KOPT-K1 (cell line): ENCODE measurements around the gene OR4S1.
"Not testable (repeated sequence)": the region's sequence is repeated elsewhere in the genome, so short reads cannot be mapped to it uniquely, and the experiment has no call there.

Experiments
- H3K27ac ChIP-seq: fragments of 200-600 bp; sonication (generic); 2 replicates; pipeline ENCODE4 v1.5.1; 2016; ENCODE audit warnings: antibody characterized with exemption, mild to moderate bottlenecking, low read depth, low read length; ENCODE audit not compliant: poor library complexity, severe bottlenecking
- H3K36me3 ChIP-seq: fragments of 200-600 bp; sonication (generic); 2 replicates; pipeline ENCODE4 v1.5.1; 2017; ENCODE audit warnings: antibody characterized with exemption, mild to moderate bottlenecking, low read length, moderate library complexity; ENCODE audit not compliant: insufficient read depth
- H3K9me3 ChIP-seq: fragments of 200-600 bp; sonication (generic); 2 replicates; pipeline ENCODE4 v1.5.1; 2017; ENCODE audit warnings: antibody characterized with exemption, low read length, mild to moderate bottlenecking; ENCODE audit not compliant: insufficient read depth, poor library complexity, severe bottlenecking

OR4S1 gene, protein sequence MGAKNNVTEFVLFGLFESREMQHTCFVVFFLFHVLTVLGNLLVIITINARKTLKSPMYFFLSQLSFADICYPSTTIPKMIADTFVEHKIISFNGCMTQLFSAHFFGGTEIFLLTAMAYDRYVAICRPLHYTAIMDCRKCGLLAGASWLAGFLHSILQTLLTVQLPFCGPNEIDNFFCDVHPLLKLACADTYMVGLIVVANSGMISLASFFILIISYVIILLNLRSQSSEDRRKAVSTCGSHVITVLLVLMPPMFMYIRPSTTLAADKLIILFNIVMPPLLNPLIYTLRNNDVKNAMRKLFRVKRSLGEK

DNA sequence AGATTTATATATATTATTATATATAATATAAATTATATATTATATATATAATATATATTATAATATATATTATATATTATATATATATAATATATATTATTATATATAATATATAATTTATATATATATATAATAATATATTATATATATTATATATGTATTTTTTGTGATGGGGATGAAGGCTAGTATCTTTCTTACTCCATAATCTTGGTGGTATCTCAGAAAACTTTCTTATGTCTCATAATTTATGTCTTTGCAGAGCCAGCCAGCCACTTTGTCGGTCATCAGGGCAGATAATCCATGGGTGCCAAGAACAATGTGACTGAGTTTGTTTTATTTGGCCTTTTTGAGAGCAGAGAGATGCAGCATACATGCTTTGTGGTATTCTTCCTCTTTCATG lies at the start of gene OR4S1:
OR4S1 (plus strand) TSS at position 301 of the 400 bp plus-strand sequence; CDS start at position 301, 0 bp downstream.
- Histone ChIP-seq H3K9me3 (no peaks in the 10 kb centered on the region), H3K27ac (no peak within 1 kb of the TSS), H3K36me3 (no peaks in the 10 kb centered on the region)

DNA sequence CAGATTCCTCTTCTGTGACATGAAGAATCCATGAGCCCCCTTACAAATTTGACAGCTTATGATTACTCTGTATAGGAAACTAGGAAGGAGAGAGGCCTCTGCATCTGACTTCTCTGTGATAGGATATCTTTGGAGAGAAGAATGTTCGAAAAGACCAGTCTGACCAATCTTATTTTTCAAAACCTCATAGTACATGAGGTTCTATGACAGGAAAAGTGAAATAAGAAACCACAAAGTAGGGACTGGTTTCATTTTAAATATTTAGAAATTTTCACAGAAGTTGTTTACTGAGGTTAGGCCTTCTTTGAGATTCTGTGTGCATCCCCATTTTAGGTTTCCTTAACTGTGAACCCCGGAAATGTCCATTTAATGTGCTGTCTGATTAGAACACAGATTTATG lies 44.4 kb upstream of the OR4S1 start:
- no peaks in the 10 kb centered on the region for H3K36me3 ChIP-seq
- H3K9me3 ChIP-seq, result no peaks in the 10 kb centered on the region
- no peak overlapping the region for H3K27ac ChIP-seq

DNA sequence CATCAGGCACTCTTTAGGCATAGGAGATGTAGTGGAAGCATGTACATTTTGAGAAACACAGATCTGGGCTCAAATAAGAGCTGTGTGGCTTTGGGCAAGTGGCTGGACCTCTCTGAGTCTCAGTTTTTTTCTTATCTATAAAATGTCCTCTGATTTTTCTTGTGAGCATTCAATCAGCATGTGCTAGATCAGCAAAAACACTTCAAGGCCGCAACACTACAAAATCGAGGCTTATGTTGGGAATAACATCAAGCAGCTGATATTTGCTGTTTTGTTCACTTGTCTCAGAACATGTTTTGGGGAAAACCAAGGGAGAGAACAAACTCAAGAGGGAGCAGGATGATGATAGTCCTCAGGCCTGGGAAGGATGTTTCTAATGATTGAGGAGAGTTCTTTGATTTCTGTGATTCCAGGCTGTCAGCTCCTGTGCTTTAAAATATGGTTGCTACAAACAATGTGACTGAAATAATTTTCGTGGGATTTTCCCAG lies 42.6 kb upstream of the OR4S1 start, which contains the start of gene OR4X1:
OR4X1 (plus strand) TSS at position 439 of the 489 bp plus-strand sequence; CDS start at position 439, 0 bp downstream.
- Histone ChIP-seq H3K9me3 (no peaks in the 10 kb centered on the region), H3K27ac (no peak within 1 kb of the TSS), H3K36me3 (no peaks in the 10 kb centered on the region)

DNA sequence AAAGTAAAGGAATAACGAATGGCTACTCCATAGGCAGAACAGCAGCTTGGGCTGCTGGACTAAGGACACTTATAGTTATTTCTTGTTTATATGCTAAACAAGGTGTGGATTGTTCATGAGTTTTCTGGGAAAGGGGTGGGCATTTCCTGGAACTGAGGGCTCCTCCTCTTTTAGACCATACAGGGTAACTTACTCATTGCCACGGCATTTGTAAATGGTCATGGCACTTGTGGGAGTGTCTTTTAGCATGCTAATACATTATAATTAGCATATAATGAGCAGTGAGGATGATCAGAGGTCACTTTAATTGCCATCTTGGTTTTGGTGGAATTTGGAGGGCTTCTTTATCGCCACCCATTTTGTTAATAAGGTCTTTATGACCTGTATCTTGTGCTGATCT lies 35.4 kb upstream of the OR4S1 start:
- Histone ChIP-seq H3K36me3 (no peaks in the 10 kb centered on the region), H3K9me3 (no peaks in the 10 kb centered on the region), H3K27ac (no peak overlapping the region)

DNA sequence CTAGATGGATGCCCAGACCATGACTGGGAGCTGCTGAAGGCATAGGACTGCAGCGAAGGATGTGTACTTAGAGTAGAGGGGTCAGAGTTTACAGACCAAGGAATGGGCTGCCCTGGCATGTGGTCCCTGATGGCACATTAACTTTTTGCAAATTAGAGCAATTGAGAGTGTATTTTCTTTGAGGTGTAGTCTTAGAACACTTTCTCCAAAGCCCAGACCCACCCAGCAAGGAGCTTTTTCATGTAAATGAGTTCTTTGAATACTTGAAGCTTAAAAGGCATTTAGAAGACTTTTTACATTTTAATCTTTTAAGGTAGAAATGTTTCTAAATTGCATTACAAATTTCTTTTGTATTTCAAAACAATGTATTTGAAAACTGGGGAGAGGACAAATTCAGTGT lies 33.4 kb upstream of the OR4S1 start:
- Histone ChIP-seq H3K9me3 (no peaks in the 10 kb centered on the region), H3K36me3 (no peaks in the 10 kb centered on the region), H3K27ac (no peak overlapping the region)

DNA sequence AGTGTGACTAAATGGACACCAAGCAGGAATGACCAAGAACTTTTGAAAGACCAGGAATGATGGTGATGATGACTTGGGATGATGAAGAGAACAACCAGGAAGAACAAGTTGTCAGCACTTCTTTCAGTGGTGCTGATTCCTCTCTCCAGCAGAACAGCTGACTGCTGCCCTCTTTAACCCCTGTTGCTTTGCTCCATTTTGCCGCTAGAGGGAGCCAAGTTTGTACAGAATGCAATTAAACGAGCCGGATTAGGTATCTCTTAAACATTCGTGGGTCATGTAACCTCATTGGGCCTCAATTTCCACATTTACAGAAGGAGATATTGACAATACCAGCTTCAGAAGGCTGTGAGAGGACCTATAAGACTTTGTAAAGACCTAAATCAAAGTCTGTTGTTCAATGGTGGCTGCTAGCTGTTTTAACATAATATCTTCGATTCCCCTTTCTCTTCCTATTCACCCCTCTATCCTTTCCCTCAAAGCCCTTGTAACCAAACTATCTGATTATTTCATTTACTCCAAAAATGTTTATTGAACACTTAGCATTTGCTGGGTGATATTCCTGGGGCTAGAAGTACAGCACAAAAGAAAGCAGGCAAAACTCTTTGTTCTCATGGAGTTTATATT lies 1.9 kb downstream of the OR4S1 start:
- H3K36me3 ChIP-seq, result no peaks in the 10 kb centered on the region
- H3K27ac ChIP-seq, result no peak overlapping the region
- no peaks in the 10 kb centered on the region for H3K9me3 ChIP-seq

DNA sequence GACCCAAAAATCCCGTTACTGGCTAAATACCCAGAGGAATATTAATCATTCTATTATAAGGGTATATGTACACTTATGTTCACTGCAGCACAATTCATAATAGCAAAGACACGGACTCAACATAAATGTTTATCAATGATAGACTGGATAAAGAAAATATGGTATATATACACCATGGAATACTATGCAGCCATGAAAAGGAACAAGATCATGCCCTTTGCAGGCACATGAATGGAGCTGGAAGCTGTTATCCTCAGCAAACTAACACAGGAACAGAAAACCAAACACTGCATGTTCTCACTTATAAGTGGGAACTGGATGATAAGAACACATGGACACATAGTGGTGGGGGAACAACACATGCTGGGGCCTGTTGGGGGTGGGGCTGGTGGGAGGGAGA lies 7.6 kb downstream of the OR4S1 start:
- not testable (repeated sequence) for H3K9me3 ChIP-seq, H3K27ac ChIP-seq, H3K36me3 ChIP-seq

DNA sequence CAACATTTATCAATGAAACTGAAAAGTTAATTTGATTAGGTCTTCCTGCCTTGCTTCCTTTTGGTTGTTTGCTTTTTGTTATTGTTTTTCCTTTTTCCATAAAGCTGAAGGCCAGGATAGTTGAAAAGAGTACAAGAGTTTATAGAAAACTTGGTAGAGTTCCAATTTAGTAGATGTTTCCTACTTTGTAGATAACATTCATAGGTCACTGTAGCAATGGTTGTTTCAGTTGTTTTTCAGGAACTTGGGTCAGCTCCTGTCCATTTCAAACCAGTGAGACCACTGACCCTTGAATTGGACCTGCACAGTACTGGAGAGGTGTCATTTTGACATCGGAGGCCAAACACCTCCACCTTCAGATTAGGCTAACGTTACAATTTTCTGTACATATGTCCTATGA lies 13.8 kb downstream of the OR4S1 start:
- not testable (repeated sequence) for H3K9me3 ChIP-seq, H3K36me3 ChIP-seq, H3K27ac ChIP-seq

DNA sequence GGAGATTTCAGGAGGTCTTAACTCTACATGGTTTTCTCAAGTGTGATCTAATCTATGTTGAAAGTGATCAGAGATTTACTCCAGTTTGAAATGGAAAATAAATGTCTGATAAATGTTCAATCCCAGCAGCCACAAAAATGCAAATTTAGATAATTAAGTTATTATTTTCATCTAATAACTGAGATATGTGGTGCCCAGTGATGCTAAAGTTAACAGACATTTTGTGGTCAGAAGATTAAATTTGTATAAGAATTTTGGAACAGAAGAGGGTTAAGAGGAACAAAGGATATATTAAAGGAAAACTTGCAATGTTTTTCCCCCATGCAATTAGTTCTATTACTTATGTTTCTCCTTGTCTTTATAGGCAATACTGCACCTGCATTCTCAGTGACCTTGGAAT lies 18.6 kb downstream of the OR4S1 start, which contains the start of gene OR4C3:
OR4C3 (plus strand) TSS at position 301 of the 400 bp plus-strand sequence. CDS start 102 bp downstream, outside the sequence.
- not testable (repeated sequence) for H3K27ac ChIP-seq, H3K9me3 ChIP-seq, H3K36me3 ChIP-seq

DNA sequence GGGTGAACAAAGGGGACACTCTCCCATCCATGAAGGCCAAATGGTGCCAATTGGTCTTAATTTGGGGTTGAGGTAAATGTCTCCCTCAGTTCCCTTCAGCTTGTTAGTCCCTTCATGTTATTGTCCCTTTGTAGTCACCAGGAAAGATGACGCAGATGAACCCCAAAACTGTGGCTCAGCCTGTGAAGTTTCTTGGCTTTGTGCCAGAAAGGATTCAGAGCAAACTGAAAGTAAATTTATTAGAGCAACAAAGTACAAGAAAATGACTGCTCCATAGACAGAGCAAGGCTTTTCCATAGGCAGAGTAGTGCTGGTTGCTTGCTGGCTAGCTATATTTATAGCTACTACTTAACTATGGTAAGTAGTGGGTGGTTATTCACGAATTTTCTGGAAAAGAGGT lies 35.4 kb downstream of the OR4S1 start:
- Histone ChIP-seq H3K27ac (no peak overlapping the region), H3K9me3 (no peaks in the 10 kb centered on the region)

DNA sequence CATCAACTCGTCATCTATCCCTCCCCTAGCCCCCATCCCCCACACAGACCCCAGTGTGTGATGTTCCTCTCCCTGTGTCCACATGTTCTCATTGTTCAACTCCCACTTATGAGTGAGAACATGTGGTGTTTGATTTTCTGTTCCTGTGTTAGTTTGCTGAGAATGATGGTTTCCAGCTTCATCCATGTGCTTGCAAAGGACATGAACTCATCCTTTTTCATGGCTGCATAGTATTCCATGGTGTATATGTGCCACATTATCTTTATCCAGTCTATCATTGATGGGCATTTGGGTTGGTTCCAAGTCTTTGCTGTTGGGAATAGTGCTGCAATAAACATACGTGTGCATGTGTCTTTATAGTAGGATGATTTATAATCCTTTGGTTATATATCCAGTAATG lies 36.5 kb downstream of the OR4S1 start:
- not testable (repeated sequence) for H3K27ac ChIP-seq, H3K36me3 ChIP-seq, H3K9me3 ChIP-seq

More for the DNA sequence above, 35.4 kb downstream of the OR4S1 start:
- H3K36me3 ChIP-seq, result no peaks in the 10 kb centered on the region

DNA sequence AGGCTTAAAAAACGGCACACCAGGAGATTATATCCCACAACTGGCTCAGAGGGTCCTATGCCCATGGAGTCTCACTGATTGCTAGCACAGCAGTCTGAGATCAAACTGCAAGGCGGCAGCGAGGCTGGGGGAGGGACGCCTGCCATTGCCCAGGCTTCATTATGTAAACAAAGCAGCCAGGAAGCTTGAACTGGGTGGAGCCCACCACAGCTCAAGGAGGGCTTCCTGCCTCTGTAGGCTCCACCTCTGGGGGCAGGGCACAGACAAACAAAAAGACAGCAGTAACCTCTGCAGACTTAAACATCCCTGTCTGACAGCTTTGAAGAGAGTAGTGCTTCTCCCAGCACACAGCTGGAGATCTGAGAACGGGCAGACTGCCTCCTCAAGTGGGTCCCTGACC lies 40.3 kb downstream of the OR4S1 start:
- not testable (repeated sequence) for H3K9me3 ChIP-seq, H3K36me3 ChIP-seq, H3K27ac ChIP-seq

DNA sequence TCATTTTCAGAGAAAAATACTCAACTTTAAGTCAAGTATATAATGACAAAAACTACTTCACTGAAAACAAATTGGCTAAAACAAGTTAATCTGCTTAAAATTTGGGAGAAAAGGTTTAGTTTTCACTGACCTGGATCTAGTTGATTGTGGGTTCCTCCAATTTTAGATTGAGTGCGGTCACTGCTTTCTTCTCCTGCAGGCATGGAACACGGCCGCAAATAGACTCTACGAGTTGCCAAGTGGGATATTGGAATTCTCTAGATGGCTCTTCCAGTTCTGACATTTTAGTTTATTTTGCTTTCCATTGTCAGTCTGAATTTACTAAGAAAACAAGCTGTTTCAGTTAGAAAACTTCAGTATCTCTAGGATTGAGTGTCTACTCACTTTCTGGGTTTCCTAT lies 48.0 kb downstream of the OR4S1 start:
- Histone ChIP-seq H3K36me3 (no peaks in the 10 kb centered on the region), H3K9me3 (no peaks in the 10 kb centered on the region), H3K27ac (no peak overlapping the region)

DNA sequence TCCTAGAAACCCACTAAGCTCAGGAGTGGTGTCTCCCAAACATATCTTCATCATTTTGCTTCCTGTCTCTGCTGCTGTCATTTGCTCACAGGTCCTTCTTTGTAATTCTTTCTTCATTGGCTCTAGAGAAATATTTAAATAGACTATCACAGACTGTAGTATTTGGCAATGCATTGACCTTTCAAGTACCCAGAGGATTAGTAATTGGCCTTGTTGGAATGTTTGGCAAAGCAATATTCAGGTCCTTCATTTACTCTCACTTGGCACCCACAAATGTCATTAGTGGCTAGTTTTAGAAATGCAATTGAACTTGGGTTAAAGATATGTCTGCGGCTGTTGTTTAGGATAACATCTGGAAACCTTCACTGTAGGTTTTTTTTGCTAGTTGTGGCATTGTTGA lies 48.7 kb downstream of the OR4S1 start:
- Histone ChIP-seq H3K36me3 (no peaks in the 10 kb centered on the region), H3K27ac (no peak overlapping the region), H3K9me3 (no peaks in the 10 kb centered on the region)
